Gastroesophageal sphincter (tissue), 4 donors: ENCODE measurements around the gene ABCA4. TPM values are rescaled to one million over a fixed set of nuclear protein-coding genes. Genes with fewer than 3 reads are reported as not detected.

Source experiments
- ATAC-seq: fragments of 150-250 bp; one replicate; pipeline ENCODE4 v1.9.1; 2016; ENCODE audit warnings: mild to moderate bottlenecking, moderate library complexity
- H3K27ac ChIP-seq, 4 donors: fragments of 200-600 bp; sonication (generic) in 3 of 4; 1 replicate in 3 of 4; 2 replicates in 1 of 4; pipeline ENCODE4 v1.5.1; 2016 to 2019
- H3K27me3 ChIP-seq: fragments of 200-600 bp; sonication (generic); one replicate; pipeline ENCODE4 v1.5.1; 2019
- H3K36me3 ChIP-seq, 2 donors: fragments of 200-600 bp; sonication (generic); one replicate each; pipeline ENCODE4 v1.5.1; 2019; ENCODE audit warnings: control low read depth in 1 of 2
- H3K4me1 ChIP-seq, 3 donors: fragments of 200-600 bp; sonication (generic); 1 replicate in 2 of 3; 2 replicates in 1 of 3; pipeline ENCODE4 v1.5.1; 2016 to 2019; ENCODE audit warnings: control low read depth in 2 of 3
- H3K4me3 ChIP-seq, 2 donors: fragments of 200-600 bp; sonication (generic); one replicate each; pipeline ENCODE4 v1.5.1; 2019; ENCODE audit warnings: mild to moderate bottlenecking in 1 of 2, moderate library complexity in 1 of 2
- H3K9me3 ChIP-seq, 3 donors: fragments of 200-600 bp; sonication (generic); one replicate each; pipeline ENCODE4 v1.5.1; 2017 to 2019; ENCODE audit warnings: control low read depth in 2 of 3
- EP300 ChIP-seq: sonication (generic); formaldehyde crosslinking; IDR thresholded peaks from one replicate; pipeline ENCODE4 v1.6.1; 2017; ENCODE audit warnings: antibody characterized with exemption, mild to moderate bottlenecking
- POLR2A ChIP-seq, 2 donors: fragments of 450-650 bp; IDR thresholded peaks; one replicate each; pipeline ENCODE4 v1.6.1; 2017; ENCODE audit warnings: antibody characterized with exemption in 2 of 2, mild to moderate bottlenecking in 2 of 2, moderate library complexity in 1 of 2
- POLR2AphosphoS5 ChIP-seq: sonication (generic); formaldehyde crosslinking; IDR thresholded peaks from one replicate; pipeline ENCODE4 v1.6.1; 2017; ENCODE audit warnings: antibody characterized with exemption
- WGBS, 2 donors: methylation state at CpG; one replicate each; pipeline ENCODE4 v1.1.5; 2018; ENCODE audit warnings: low coverage in 1 of 2; 5-methylcytosine and 5-hydroxymethylcytosine counted together
- total RNA-seq, 4 donors: library from RNA; depleted of rRNA; stranded (reverse); fragments of >200 nt; gene quantifications; one replicate each; pipeline ENCODE4 v1.1.0, GENCODE V29; 2016
- TF ChIP-seq, protein P1 (sequence below), 4 experiments: fragments of 200-600 bp in 2 of 4; fragments of 450-650 bp in 2 of 4; sonication (generic) in 1 of 4; IDR thresholded peaks; one replicate each; pipeline ENCODE4 v1.5.1; 2017 to 2019; ENCODE audit warnings: antibody characterized with exemption in 4 of 4, mild to moderate bottlenecking in 2 of 4, moderate library complexity in 2 of 4

The ABCA4 gene
- total RNA-seq, 4 donors from 2014 or later = 0.19 to 0.27 TPM; not detected in 2

DNA sequence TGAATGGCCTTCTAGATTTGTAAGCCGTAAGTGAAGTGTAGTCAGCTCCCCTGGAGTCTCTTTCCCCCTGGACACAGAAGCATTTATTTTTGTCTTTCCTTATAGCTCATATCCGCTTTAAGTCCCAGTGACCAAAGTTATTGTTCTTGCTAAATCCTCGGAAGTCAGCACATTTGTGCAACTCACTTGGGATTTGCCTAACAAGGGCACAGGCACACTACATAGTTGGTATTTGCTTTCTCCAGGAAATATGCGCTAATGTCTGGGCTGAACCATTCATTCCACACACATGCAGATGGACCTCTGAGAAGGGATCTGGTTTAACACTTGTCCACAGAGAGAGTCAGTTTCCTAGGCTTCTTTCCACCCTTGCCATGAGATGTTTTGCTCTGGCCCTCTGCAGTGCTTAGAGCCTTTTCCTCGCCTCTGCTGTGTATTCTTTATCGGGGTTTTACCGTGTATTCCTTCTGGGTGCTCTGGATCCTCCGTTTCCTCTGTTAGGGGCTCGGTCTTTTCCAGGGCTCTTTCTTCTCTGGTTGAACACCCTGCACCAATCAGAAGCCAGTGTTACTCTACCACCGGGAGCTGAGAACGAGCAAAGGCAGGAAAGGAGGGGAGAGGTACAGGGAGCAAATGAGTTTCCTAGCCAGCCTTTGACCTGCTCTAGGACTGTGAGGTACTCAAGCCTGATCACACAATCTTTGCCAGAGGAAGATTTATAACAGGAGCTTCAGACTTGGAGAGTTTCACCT, 72.4 kb downstream of the ABCA4 start:
- Histone ChIP-seq H3K9me3 (no peaks in the 10 kb centered on the region), H3K27ac (peak overlapping the region in 3 of 4 donors; percentile 55 to 74 (median 59)), H3K36me3 (no peaks in the 10 kb centered on the region), H3K27me3 (peaks cover 5% of the 10 kb centered on the region), H3K4me3 (no peak overlapping the region), H3K4me1 (peaks cover 0 to 17% (median 10%) of the 10 kb centered on the region in 3 donors)
- TF ChIP-seq, protein P1, sequence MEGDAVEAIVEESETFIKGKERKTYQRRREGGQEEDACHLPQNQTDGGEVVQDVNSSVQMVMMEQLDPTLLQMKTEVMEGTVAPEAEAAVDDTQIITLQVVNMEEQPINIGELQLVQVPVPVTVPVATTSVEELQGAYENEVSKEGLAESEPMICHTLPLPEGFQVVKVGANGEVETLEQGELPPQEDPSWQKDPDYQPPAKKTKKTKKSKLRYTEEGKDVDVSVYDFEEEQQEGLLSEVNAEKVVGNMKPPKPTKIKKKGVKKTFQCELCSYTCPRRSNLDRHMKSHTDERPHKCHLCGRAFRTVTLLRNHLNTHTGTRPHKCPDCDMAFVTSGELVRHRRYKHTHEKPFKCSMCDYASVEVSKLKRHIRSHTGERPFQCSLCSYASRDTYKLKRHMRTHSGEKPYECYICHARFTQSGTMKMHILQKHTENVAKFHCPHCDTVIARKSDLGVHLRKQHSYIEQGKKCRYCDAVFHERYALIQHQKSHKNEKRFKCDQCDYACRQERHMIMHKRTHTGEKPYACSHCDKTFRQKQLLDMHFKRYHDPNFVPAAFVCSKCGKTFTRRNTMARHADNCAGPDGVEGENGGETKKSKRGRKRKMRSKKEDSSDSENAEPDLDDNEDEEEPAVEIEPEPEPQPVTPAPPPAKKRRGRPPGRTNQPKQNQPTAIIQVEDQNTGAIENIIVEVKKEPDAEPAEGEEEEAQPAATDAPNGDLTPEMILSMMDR (IDR thresholded peaks at IDR 0.05) = no peak
- TF ChIP-seq POLR2AphosphoS5 (no peak), POLR2A (IDR thresholded peaks at IDR 0.05) (no peak)
- ATAC-seq = peak; percentile 10
- WGBS, 2 donors = 59 to 65% methylated on average over 6 to 10 of the region's 11 CpGs

GRCh38 chr1:94047949-94048348, 73.0 kb downstream of the ABCA4 start:
- no peaks in the 10 kb centered on the region for H3K27me3 ChIP-seq
- H3K27ac ChIP-seq = peak overlapping the region in 3 of 4 donors; percentile 55 to 74 (median 59)
- ATAC-seq = no peak
- 100% methylated on average over 1 of the region's 2 CpGs; no CpG with 5 or more reads in 1 of the 2 donors for WGBS, 2 donors
- no peak overlapping the region for H3K4me3 ChIP-seq
- H3K9me3 ChIP-seq = no peaks in the 10 kb centered on the region
- TF ChIP-seq, protein P1 (IDR thresholded peaks at IDR 0.05) = no peak
- TF ChIP-seq POLR2A (IDR thresholded peaks at IDR 0.05) = no peak
- no peak for TF ChIP-seq EP300
- TF ChIP-seq POLR2AphosphoS5 = no peak
- H3K36me3 ChIP-seq = no peaks in the 10 kb centered on the region
- H3K4me1 ChIP-seq = peaks cover 0 to 17% (median 10%) of the 10 kb centered on the region in 3 donors

- TF ChIP-seq, protein P1 (IDR thresholded peaks at IDR 0.05) = peak; percentile 39 to 76 (median 74)
- no peak for TF ChIP-seq EP300
- TF ChIP-seq POLR2AphosphoS5 = peak; percentile 70
- no peak for TF ChIP-seq POLR2A (IDR thresholded peaks at IDR 0.05)
- ATAC-seq = peak; percentile 94
- 13% methylated on average over 3 to 7 of the region's 22 CpGs for WGBS, 2 donors
- Histone ChIP-seq H3K9me3 (no peaks in the 10 kb centered on the region), H3K4me1 (peaks cover 0 to 17% (median 10%) of the 10 kb centered on the region in 3 donors), H3K27me3 (no peaks in the 10 kb centered on the region), H3K4me3 (no peak overlapping the region), H3K27ac (peak overlapping the region; percentile 39 to 80 (median 62)), H3K36me3 (no peaks in the 10 kb centered on the region)
Measured at GRCh38 chr1:94045465-94046056, 75.4 kb downstream of the ABCA4 start.

- Histone ChIP-seq H3K27ac (peak overlapping the region in 3 of 4 donors; percentile 39 to 78 (median 67)), H3K27me3 (no peaks in the 10 kb centered on the region), H3K36me3 (no peaks in the 10 kb centered on the region), H3K4me3 (no peak overlapping the region), H3K4me1 (peaks cover 0 to 17% (median 8%) of the 10 kb centered on the region in 3 donors), H3K9me3 (no peaks in the 10 kb centered on the region)
- TF ChIP-seq POLR2AphosphoS5 (no peak), EP300 (no peak), POLR2A (IDR thresholded peaks at IDR 0.05) (no peak)
- TF ChIP-seq, protein P1 (IDR thresholded peaks at IDR 0.05) = no peak
- 74 to 91% methylated on average over 3 to 4 of the region's 9 CpGs for WGBS, 2 donors
- ATAC-seq = no peak
Measured at GRCh38 chr1:94044891-94045290, 76.1 kb downstream of the ABCA4 start.
